CD4-positive, alpha-beta T cell treated with Interleukin-10 for 1 hour (primary cell): Measurements from ENCODE around the gene CAMK1D.

Source experiments
- DNase-seq: peaks from one replicate; pipeline ENCODE4 v3.0.0-alpha.2; 2020

CAMK1D gene

DNA sequence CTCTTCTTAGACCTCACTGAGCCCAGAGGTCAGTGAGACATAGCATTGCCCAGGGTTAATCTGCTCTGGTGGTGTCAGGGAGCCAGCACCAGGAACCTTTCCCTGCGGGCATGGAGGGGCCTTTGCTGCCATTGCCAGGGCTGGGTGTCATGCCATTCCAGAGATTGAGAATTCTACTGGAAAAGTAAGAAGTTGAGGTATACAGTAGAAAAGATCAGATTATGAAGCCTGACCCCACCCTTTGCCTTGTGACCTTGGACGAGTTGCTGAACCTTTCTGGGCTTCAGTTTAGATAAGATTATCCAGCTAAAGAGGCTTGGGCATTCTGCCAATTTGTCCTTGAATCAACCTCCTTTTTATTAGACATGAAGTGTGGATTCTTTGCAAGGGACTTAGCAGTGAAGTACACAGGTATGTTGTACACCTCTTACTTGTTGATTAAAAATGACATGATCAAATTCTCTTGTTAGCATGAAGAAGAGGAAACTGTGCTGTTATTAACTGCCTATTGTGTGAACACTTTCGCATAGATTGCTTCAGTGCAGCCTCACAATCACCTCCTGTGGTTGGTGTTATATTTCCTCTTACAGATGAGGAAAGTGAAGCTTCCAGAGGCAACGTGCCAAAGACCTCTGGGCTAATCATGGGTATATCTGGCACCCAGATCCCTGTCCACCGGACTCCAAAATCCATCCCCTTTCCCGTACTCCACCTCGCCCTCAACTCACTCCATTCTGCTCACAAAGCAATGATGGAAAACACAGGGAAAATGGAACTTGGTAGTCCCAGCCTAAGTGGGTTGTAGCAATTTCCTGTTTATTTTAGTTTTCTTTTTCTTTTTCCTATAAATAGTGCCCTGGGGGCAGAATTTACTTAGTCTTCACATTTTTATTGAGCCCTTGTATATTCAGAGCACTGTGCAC lies 151.3 kb downstream of the CAMK1D start:
- no peak for DNase-seq

DNA sequence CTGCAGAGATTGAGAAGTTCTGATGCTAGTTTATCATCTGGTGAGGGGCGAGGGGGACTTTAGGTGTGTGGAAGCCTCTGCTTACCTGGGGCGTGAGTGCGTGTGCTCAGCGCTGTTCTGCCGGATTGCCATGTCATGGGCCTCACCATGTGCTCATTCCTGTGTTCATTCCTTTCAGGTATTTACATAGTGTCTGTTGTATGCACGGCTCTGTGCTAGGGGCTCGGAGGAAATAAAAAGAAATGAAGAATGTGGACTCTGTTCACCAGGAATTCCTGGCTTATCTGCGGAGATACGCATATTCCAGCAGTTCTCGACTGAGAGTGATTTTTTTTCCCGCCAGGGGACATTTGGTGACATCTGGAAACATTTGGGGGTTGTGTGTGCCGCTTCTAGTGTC lies 152.0 kb downstream of the CAMK1D start:
- no peak for DNase-seq

GRCh38 chr10:12501841-12502525 lies 152.6 kb downstream of the CAMK1D start:
- no peak for DNase-seq

DNA sequence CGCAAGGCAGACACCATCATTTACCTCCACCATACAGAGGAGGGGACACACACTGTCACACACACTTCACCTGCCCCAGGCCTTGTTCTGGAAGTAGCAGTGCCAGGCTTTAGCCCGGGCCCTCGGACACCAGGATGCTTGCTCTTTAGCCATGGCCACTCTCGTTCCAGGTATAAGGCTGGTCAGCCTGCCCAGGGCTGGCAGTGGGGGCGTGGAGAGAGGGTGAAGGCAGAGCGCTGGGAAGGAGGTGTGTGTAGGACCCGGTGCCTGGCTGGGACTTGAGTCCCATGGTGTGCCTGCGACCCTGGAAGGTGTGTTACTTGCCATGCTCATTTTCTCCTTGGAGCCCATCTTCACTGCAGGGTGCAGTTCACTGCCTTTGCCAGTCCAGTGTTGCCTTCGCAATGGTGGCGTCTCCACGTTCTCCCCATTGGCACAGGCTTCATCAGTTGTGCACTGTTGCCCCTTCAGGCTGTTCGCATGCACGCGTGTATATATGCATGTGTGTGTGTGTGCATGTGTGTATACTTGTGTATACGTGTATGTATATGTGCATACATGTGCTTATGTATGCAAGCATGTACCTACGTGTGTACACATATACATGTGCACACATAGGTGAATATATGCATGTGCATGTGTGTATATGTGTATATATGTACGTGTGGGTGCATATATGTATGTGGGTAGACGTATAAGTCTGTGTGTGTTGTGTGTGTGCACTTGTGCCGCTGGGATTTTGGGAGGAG lies 153.4 kb downstream of the CAMK1D start:
- DNase-seq: no peak

- no peak for DNase-seq
These were observed 154.0 kb downstream of the CAMK1D start for GRCh38 chr10:12503311-12503710.

DNA sequence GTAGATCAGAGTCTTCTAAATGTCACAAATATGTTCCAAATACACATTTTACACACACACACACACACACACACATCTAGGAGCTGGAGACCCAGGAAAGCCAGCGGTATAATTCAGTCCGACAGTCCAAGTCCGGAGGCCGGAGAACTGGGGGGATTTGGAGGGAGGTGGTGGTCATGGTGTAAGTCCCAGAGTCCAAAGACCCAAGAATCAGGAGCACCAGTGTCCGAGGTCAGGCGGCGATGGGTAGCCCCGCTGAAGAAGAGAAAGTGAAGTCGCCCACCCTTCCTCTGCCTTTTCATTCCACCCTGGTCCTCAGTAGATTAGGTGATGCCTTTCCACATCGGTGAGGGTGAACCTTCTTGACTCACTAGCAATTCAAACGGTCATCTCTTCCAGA lies 154.8 kb downstream of the CAMK1D start:
- DNase-seq: no peak

DNA sequence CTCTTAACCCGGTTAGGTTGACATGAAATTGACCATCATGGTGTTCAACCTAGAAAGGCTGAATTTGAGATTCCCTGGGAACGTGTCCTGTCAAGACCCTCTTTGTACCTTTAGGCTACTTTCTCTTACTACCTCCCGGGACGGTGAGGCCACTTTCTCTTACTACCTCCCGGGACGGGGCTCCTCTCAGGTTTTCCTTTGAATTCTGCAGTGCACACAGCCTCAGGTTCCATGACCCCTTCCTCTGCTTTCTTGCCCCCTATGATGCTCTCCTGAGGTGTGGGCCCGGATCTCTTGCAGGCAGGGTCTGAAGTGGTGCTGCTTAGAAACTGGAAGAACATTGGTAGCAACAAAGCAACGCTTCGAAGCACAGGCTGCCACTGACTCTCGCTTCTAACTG lies 155.3 kb downstream of the CAMK1D start:
- no peak for DNase-seq

DNA sequence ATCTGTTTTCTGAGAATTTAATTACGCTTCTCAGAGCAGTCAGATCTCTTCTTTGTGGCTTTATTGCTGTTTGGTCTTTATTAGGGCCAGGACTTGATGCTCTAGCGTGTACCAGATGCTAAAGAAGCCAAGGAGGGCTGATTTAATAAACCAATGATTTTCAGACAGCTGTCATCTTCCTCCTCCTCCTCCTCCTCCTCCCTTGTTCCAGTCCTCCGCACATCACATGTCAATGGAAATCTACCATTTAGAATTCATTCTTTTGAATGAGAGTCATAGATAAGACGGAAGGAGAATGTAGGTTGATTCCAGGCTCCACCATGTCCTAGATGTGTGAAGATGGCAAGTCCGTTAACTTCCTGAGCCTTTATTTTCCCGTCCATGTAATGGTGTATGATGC lies 156.3 kb downstream of the CAMK1D start:
- no peak for DNase-seq

GRCh38 chr10:12507165-12507850 lies 158.0 kb downstream of the CAMK1D start:
- no peak for DNase-seq

- DNase-seq: no peak
These were observed 158.8 kb downstream of the CAMK1D start for GRCh38 chr10:12508165-12508564.

GRCh38 chr10:12509016-12509793 lies 159.9 kb downstream of the CAMK1D start:
- DNase-seq: no peak

GRCh38 chr10:12509794-12510100 lies 160.4 kb downstream of the CAMK1D start:
- no peak for DNase-seq

DNA sequence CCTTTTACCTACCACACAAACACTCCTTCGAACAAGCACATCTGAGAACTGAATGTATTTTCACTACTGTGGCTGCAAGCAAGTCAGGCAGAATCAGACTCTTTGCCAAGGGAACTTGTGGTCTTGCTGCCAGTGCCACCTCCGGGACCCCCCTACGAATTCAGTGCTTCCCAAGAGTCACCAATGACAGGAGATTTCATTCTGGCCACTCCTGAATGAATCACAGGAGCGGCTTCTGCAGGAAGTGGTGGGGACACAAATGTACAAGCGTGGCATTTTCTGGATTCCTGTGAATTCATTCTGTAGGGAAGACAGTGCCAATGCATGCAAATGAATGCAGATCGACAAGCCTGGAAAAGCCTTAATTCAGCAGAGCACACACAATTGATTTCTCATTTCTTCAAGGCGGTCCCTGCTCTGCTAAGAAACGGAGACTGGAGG lies 161.2 kb downstream of the CAMK1D start:
- DNase-seq: no peak

- DNase-seq: no peak
These were observed 161.6 kb downstream of the CAMK1D start for GRCh38 chr10:12510984-12511383.

GRCh38 chr10:12511651-12512050 lies 162.3 kb downstream of the CAMK1D start:
- no peak for DNase-seq

GRCh38 chr10:12512332-12513002 lies 163.1 kb downstream of the CAMK1D start:
- DNase-seq: no peak

- DNase-seq: no peak
These were observed 163.6 kb downstream of the CAMK1D start for GRCh38 chr10:12513003-12513365.

DNA sequence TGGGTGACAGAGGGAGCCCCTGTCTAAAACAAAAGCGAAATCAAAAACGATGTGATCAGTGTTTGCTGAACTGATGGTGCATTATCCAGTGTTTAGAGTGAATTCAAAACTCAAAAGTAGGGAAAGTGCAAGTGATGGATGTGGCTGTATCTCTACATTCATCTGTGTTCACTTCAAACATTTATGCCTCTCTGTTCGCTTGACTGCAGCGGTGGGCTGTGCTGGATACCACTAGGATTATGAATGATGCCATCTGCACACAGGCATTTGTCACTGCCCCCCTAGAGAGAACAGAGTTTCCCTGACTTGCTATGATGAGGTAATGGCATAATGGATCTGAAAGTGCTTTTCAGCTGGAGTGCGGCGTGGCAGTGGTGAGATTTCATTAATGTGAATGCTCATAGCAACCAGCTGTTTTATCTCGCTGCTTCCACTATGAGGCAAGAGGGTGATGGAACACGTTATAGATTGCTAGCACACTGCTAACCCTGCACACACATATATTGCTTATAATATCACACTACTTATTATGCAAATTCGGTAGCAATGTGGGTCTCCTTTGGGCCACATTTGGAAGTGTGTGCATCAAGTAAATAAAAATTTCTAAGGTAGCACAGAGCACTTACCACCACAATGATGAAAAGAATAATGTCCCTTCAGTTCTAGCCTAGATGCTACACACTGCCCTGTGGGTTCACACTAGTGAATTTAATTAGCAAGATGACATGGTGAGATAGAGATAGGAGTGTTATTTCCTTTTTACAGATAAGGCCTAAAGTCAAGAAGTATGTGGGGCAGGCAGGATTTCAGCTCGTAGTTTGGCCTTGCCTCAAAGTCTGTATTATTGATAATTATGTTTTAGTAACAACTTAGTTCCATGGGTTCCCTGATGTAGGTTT lies 164.7 kb downstream of the CAMK1D start:
- no peak for DNase-seq

- DNase-seq: no peak
These were observed 168.7 kb downstream of the CAMK1D start for GRCh38 chr10:12518024-12518423.

DNA sequence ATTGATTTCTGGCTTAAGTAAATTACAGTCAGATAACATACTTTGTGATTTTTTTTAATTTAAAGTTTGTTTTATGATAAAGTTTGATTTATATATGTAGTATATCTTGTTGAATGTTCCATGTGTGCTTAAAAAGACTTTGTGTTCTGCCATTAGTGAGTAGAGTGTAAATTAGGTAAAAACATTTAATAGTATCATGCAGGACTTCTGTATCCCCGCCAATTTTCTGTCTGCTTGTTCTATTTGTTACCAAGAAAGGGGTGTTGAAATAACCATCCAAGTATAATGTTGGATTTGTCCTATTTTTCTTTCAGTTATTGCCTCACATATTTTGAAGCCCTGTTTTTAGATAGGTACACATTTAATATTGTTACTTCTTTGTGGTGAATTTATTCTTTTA lies 172.1 kb downstream of the CAMK1D start:
- DNase-seq: no peak

GRCh38 chr10:12526311-12526710 lies 177.0 kb downstream of the CAMK1D start:
- no peak for DNase-seq
